ENCODE measurements around the gene SPINK4. TPM values are rescaled to one million over a fixed set of nuclear protein-coding genes. Genes with fewer than 3 reads are reported as not detected.

The SPINK4 gene
- total and polyA plus RNA-seq, 2 donors (not counting 1 experiment from before 2014, with no cell fraction given): not detected

- peak overlapping the region; percentile 99 to 100 for H3K27ac ChIP-seq (ENCODE audit: low read length in 2 of 2)
- TF ChIP-seq EZH2 (IDR thresholded peaks at IDR 0.05; ENCODE audit: borderline replicate concordance, insufficient read depth, low read depth, low read length, poor library complexity, severe bottlenecking) (no peak), CTCF (IDR thresholded peaks at IDR 0.05) (no peak)
- H3K4me3 ChIP-seq (ENCODE audit: control extremely low read depth in 1 of 5, extremely low read depth in 1 of 5, insufficient read depth in 1 of 5, low read depth in 2 of 5, low read length in 4 of 5): peak overlapping the region in 4 of 5 experiments; percentile 69 to 98 (median 85)
- POLR2A ChIA-PET: interaction anchor here (0.7 to 1.6 kb wide), 11 partner anchors 9 to 288 kb away, joined by 3 to 15 read pairs (median 8); partner anchors contain the start of genes APTX, B4GALT1, BAG1 and CHMP5
- peaks cover 35 to 49% of the 10 kb centered on the region in 2 donors for H3K4me1 ChIP-seq (ENCODE audit: control insufficient read depth in 2 of 2, insufficient read depth in 2 of 2, low read length in 2 of 2)
- H3K4me1 Mint-ChIP-seq: peaks cover 54% of the 10 kb centered on the region
- no peaks in the 10 kb centered on the region for H3K27me3 Mint-ChIP-seq
- intact Hi-C loops (cut with micrococcal nuclease): loop anchor here (5.0 kb wide), 1 partner anchor 38 kb away; no protein-coding TSS in a partner anchor
- ATAC-seq (ENCODE audit: low read depth) (no peak), DNase-seq (peak; percentile 41)
- H3K27me3 ChIP-seq (replicated peaks in 1 of 4; ENCODE audit: control extremely low read depth in 1 of 4, control insufficient read depth in 3 of 4, insufficient read depth in 4 of 4, low read length in 3 of 4): no peaks in the 10 kb centered on the region
- peaks cover 3 to 27% of the 10 kb centered on the region in 2 experiments for H3K36me3 ChIP-seq (replicated peaks in 1 of 2; ENCODE audit: control extremely low read depth in 1 of 2, control insufficient read depth in 1 of 2, extremely low read depth in 1 of 2, insufficient read depth in 2 of 2, low read length in 1 of 2)
- peak overlapping the region; percentile 75 for H2AFZ ChIP-seq (ENCODE audit: insufficient read depth, low read depth, low read length, poor library complexity, severe bottlenecking)
- peak overlapping the region; percentile 82 for H3K4me2 ChIP-seq (replicated peaks; ENCODE audit: low read depth, low read length, poor library complexity, severe bottlenecking)
- H4K20me1 ChIP-seq (ENCODE audit: control insufficient read depth, insufficient read depth, low read length, poor library complexity, severe bottlenecking): no peaks in the 10 kb centered on the region
- no peaks in the 10 kb centered on the region for H3K9me3 ChIP-seq (ENCODE audit: control extremely low read depth in 1 of 3, control insufficient read depth in 2 of 3, insufficient read depth in 1 of 3, low read length in 2 of 3)
- CTCF ChIA-PET: interaction anchor here (0.7 to 1.4 kb wide), 6 partner anchors 27 to 184 kb away, joined by 3 to 4 read pairs (median 4); partner anchors contain the start of genes B4GALT1 and NOL6
- H3K4me3 Mint-ChIP-seq: peak overlapping the region; percentile 99
- peak overlapping the region; percentile 100 for H3K27ac Mint-ChIP-seq
- H3K79me2 ChIP-seq (ENCODE audit: control insufficient read depth, insufficient read depth, low read length): peaks cover 40% of the 10 kb centered on the region
- 3% methylated on average over 4 of the region's 12 CpGs for WGBS (ENCODE audit: insufficient coverage)
- no peaks in the 10 kb centered on the region for H3K9me3 Mint-ChIP-seq (ENCODE audit: insufficient read depth)
- peak overlapping the region; percentile 91 for H3K9ac ChIP-seq (ENCODE audit: low read length)
Observed at GRCh38 chr9:33289496-33289895, 49.5 kb downstream of the SPINK4 start.

GRCh38 chr9:33289936-33290246 is 49.9 kb downstream of the SPINK4 start:
- intact Hi-C loops (cut with micrococcal nuclease): loop anchor here (1.0 to 10.0 kb wide), 8 partner anchors 26 to 735 kb away; partner anchors contain the start of genes B4GALT1, BAG1, DNAJA1 and NOL6
- Mint-ChIP-seq H3K9me3 (ENCODE audit: insufficient read depth) (no peaks in the 10 kb centered on the region), H3K4me3 (peak overlapping the region; percentile 99), H3K27me3 (no peaks in the 10 kb centered on the region), H3K27ac (peak overlapping the region; percentile 100), H3K4me1 (peaks cover 58% of the 10 kb centered on the region)
- POLR2A ChIA-PET: interaction anchor here (0.6 to 1.6 kb wide), 15 partner anchors 9 to 809 kb away, joined by 3 to 15 read pairs (median 8); partner anchors contain the start of genes APTX, B4GALT1, BAG1 and CHMP5
- Histone ChIP-seq H3K27me3 (replicated peaks in 1 of 4; ENCODE audit: control extremely low read depth in 1 of 4, control insufficient read depth in 3 of 4, insufficient read depth in 4 of 4, low read length in 3 of 4) (no peaks in the 10 kb centered on the region), H2AFZ (ENCODE audit: insufficient read depth, low read depth, low read length, poor library complexity, severe bottlenecking) (peak overlapping the region; percentile 75), H3K79me2 (ENCODE audit: control insufficient read depth, insufficient read depth, low read length) (peaks cover 44% of the 10 kb centered on the region), H3K4me2 (replicated peaks; ENCODE audit: low read depth, low read length, poor library complexity, severe bottlenecking) (peak overlapping the region; percentile 82), H3K9me3 (ENCODE audit: control extremely low read depth in 1 of 3, control insufficient read depth in 2 of 3, insufficient read depth in 1 of 3, low read length in 2 of 3) (no peaks in the 10 kb centered on the region), H3K9ac (ENCODE audit: low read length) (peak overlapping the region; percentile 91), H3K4me1 (ENCODE audit: control insufficient read depth in 2 of 2, insufficient read depth in 2 of 2, low read length in 2 of 2) (peaks cover 39 to 53% of the 10 kb centered on the region in 2 donors), H3K27ac (ENCODE audit: low read length in 2 of 2) (peak overlapping the region; percentile 99 to 100), H3K36me3 (replicated peaks in 1 of 2; ENCODE audit: control extremely low read depth in 1 of 2, control insufficient read depth in 1 of 2, extremely low read depth in 1 of 2, insufficient read depth in 2 of 2, low read length in 1 of 2) (peaks cover 3 to 31% of the 10 kb centered on the region in 2 experiments), H3K4me3 (ENCODE audit: control extremely low read depth in 1 of 5, extremely low read depth in 1 of 5, insufficient read depth in 1 of 5, low read depth in 2 of 5, low read length in 4 of 5) (peak overlapping the region; percentile 69 to 98 (median 86)), H4K20me1 (ENCODE audit: control insufficient read depth, insufficient read depth, low read length, poor library complexity, severe bottlenecking) (no peaks in the 10 kb centered on the region)
- CTCF ChIA-PET: interaction anchor here (0.7 to 1.4 kb wide), 11 partner anchors 9 to 184 kb away, joined by 3 to 5 read pairs (median 3); partner anchors contain the start of genes AQP3, B4GALT1 and NOL6
- DNase-seq (no peak), ATAC-seq (ENCODE audit: low read depth) (no peak)
- 1% methylated on average over 13 of the region's 14 CpGs for WGBS (ENCODE audit: insufficient coverage)
- TF ChIP-seq CTCF (IDR thresholded peaks at IDR 0.05) (no peak), EZH2 (IDR thresholded peaks at IDR 0.05; ENCODE audit: borderline replicate concordance, insufficient read depth, low read depth, low read length, poor library complexity, severe bottlenecking) (no peak)
